ENCODE measurements around the gene PRKAR2B. TPM values are rescaled to one million over a fixed set of nuclear protein-coding genes. Genes with fewer than 3 reads are reported as not detected.

PRKAR2B gene
- polyA plus RNA-seq, 1 of the 3 experiments (the other 2 are of a cell fraction), result 17.3 TPM

Other genes with a start within 250 kb of the PRKAR2B start
- gene PIK3CG, start 179.4 kb upstream of the PRKAR2B start, polyA plus RNA-seq (2012; rRNA removed), result not detected in 2 replicates
- 27.2 and 36.8 TPM in 2 replicates for gene HBP1, start 124.3 kb downstream of the PRKAR2B start, polyA plus RNA-seq (2012; rRNA removed)

Data from SK-N-SH (cell line).